Transverse colon (tissue), 4 donors: ENCODE results near the gene RNF6. TPM values are rescaled to one million over a fixed set of nuclear protein-coding genes. Genes with fewer than 3 reads are reported as not detected.

ENCODE experiments used
- DNase-seq: peaks from one replicate; pipeline ENCODE4 v3.0.0-alpha.2; 2019
- H3K27ac ChIP-seq, 4 donors: fragments of 200-600 bp; sonication (generic); 2 replicates each; pipeline ENCODE4 v1.5.1; 2016 to 2018; ENCODE audit warnings: inconsistent platforms in 4 of 4
- H3K27me3 ChIP-seq: fragments of 200-600 bp; sonication (generic); 2 replicates; pipeline ENCODE4 v1.5.1; 2017; ENCODE audit warnings: inconsistent platforms
- H3K36me3 ChIP-seq, 4 donors: fragments of 200-600 bp; sonication (generic); 2 replicates each; pipeline ENCODE4 v1.5.1; 2017 to 2019; ENCODE audit warnings: inconsistent platforms in 4 of 4
- H3K4me1 ChIP-seq, 4 donors: fragments of 200-600 bp; sonication (generic); 2 replicates each; pipeline ENCODE4 v1.5.1; 2017 to 2020; ENCODE audit warnings: inconsistent platforms in 4 of 4
- H3K4me3 ChIP-seq, 4 donors: fragments of 200-600 bp; sonication (generic); 1 replicate in 1 of 4; 2 replicates in 3 of 4; pipeline versions ENCODE4 v1.5.1 to v1.6.1; 2017 to 2019; ENCODE audit warnings: inconsistent platforms in 4 of 4
- H3K9me3 ChIP-seq, 2 donors: fragments of 200-600 bp; sonication (generic); 2 replicates each; pipeline ENCODE4 v1.5.1; 2017 to 2019; ENCODE audit warnings: inconsistent platforms in 2 of 2
- CTCF ChIP-seq, 5 experiments: fragments of 200-600 bp in 3 of 5; fragments of 450-650 bp in 2 of 5; sonication (generic) in 3 of 5; IDR thresholded peaks; 1 replicate in 2 of 5; 2 replicates in 3 of 5; pipeline ENCODE4 v1.5.1; 2016 to 2017; ENCODE audit warnings: antibody characterized with exemption in 5 of 5, inconsistent platforms in 3 of 5, mild to moderate bottlenecking in 2 of 5, moderate library complexity in 1 of 5
- EP300 ChIP-seq: sonication (generic); formaldehyde crosslinking; IDR thresholded peaks from one replicate; pipeline ENCODE4 v1.6.1; 2017; ENCODE audit warnings: antibody characterized with exemption, low read depth
- POLR2A ChIP-seq: fragments of 450-650 bp; IDR thresholded peaks from one replicate; pipeline ENCODE4 v1.6.1; 2016; ENCODE audit warnings: antibody characterized with exemption, mild to moderate bottlenecking, moderate library complexity
- POLR2AphosphoS5 ChIP-seq, 3 donors: sonication (generic); formaldehyde crosslinking; IDR thresholded peaks; one replicate each; pipeline ENCODE4 v1.6.1; 2016; ENCODE audit warnings: antibody characterized with exemption in 3 of 3
- WGBS, 2 donors: methylation state at CpG; one replicate each; pipeline ENCODE4 v1.1.5; 2018; ENCODE audit warnings: low coverage in 1 of 2; 5-methylcytosine and 5-hydroxymethylcytosine counted together
- in situ Hi-C, 4 donors: fragments of 200-750 bp; cut with MboI; loops; one replicate each; pipeline versions ENCODE4 v1.15.0 to v1.15.1; 2017; ENCODE audit warnings: low sequenced_read_pairs in 3 of 4, low pct_ligation_motif_present in 1 of 4, low pct_unique_long_range_greater_than_20kb in 1 of 4
- intact Hi-C: fragments of 100-400 bp; cut with DNase I; formaldehyde crosslinking; loops from one replicate; pipeline ENCODE4 v1.15.1; 2023; ENCODE audit warnings: low total_unique reads
- total RNA-seq, 4 donors: library from RNA; depleted of rRNA; stranded (reverse); fragments of >200 nt; gene quantifications; one replicate each; pipeline ENCODE4 v1.1.0, GENCODE V29; 2016

The RNF6 gene
- 10 to 100 TPM; 10.1 to 26.4 (median 24.5) TPM for total RNA-seq

GRCh38 chr13:26221721-26222519, at the start of gene RNF6:
Gene RNF6 (minus strand): TSS chr13:26222314. CDS start chr13:26219649, 2,665 bp downstream.
- TF ChIP-seq POLR2A (peak; percentile 76), POLR2AphosphoS5 (IDR thresholded peaks at IDR 0.05) (peak; percentile 79 to 82 (median 82)), CTCF (IDR thresholded peaks at IDR 0.05) (no peak), EP300 (no peak)
- in situ Hi-C loops, result no loop called here
- Histone ChIP-seq H3K4me1 (peaks cover 8 to 29% (median 23%) of the 10 kb centered on the region in 4 donors), H3K4me3 (peak within 1 kb of the TSS; percentile 70 to 99 (median 90)), H3K27me3 (no peaks in the 10 kb centered on the region), H3K36me3 (peaks cover 0 to 33% (median 9%) of the 10 kb centered on the region in 4 donors), H3K27ac (peak within 1 kb of the TSS; percentile 93 to 100 (median 98)), H3K9me3 (no peaks in the 10 kb centered on the region)
- 1% methylated on average over 44 of the region's 67 CpGs; no CpG with 5 or more reads in 1 of the 2 donors for WGBS, 2 donors
- intact Hi-C loops, result no loop called here
- DNase-seq, result peak; percentile 94

GRCh38 chr13:26270707-26271106, 48.6 kb upstream of the RNF6 start:
- no peaks in the 10 kb centered on the region for H3K36me3 ChIP-seq
- no peaks in the 10 kb centered on the region for H3K9me3 ChIP-seq
- in situ Hi-C loops, result no loop called here
- 95 to 97% methylated on average over 3 of the region's 3 CpGs for WGBS, 2 donors
- intact Hi-C loops, result no loop called here
- no peak overlapping the region for H3K4me3 ChIP-seq
- no peaks in the 10 kb centered on the region for H3K27me3 ChIP-seq
- DNase-seq, result no peak
- no peak overlapping the region for H3K27ac ChIP-seq
- TF ChIP-seq POLR2AphosphoS5 (IDR thresholded peaks at IDR 0.05) (no peak), CTCF (IDR thresholded peaks at IDR 0.05) (no peak), POLR2A (no peak), EP300 (no peak)
- H3K4me1 ChIP-seq, result peaks cover 0 to 18% (median 0%) of the 10 kb centered on the region in 4 donors

DNA sequence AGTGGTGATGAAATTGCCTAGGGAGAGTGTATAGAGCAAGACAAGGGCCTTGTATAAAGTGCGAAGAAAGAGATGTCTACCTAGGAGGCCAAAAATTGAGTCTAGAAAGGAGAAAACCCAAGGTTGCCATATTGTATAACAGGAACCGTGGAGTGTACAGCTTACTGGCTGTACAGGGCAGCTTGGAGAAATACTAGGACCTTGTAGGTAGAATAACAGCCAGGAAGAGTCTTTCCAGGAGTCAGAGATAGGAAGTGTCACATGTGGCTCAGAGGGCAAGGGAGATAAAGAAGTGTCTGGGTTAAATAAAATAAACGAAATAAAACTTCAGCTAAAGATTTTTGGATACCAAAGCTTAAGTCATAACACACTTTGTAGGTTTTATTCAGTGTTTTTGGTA, 44.2 kb upstream of the RNF6 start:
- in situ Hi-C loops, result no loop called here
- 80 to 82% methylated on average over 3 of the region's 3 CpGs for WGBS, 2 donors
- Histone ChIP-seq H3K36me3 (no peaks in the 10 kb centered on the region), H3K27me3 (no peaks in the 10 kb centered on the region), H3K4me1 (peaks cover 0 to 12% (median 0%) of the 10 kb centered on the region in 4 donors), H3K9me3 (no peaks in the 10 kb centered on the region), H3K4me3 (no peak overlapping the region), H3K27ac (no peak overlapping the region)
- DNase-seq, result no peak
- intact Hi-C loops, result no loop called here
- TF ChIP-seq POLR2AphosphoS5 (IDR thresholded peaks at IDR 0.05), result no peak
- no peak for TF ChIP-seq EP300
- no peak for TF ChIP-seq CTCF (IDR thresholded peaks at IDR 0.05)
- TF ChIP-seq POLR2A, result no peak

GRCh38 chr13:26262156-26262555, 40.0 kb upstream of the RNF6 start:
- Histone ChIP-seq H3K36me3 (no peaks in the 10 kb centered on the region), H3K9me3 (no peaks in the 10 kb centered on the region), H3K4me1 (peaks cover 0 to 28% (median 0%) of the 10 kb centered on the region in 4 donors), H3K27ac (no peak overlapping the region), H3K4me3 (no peak overlapping the region), H3K27me3 (no peaks in the 10 kb centered on the region)
- in situ Hi-C loops, result no loop called here
- intact Hi-C loops, result no loop called here
- TF ChIP-seq POLR2A, result no peak
- TF ChIP-seq CTCF (IDR thresholded peaks at IDR 0.05), result no peak
- TF ChIP-seq POLR2AphosphoS5 (IDR thresholded peaks at IDR 0.05), result no peak
- no peak for TF ChIP-seq EP300
- no peak for DNase-seq
- 95 to 98% methylated on average over 2 of the region's 2 CpGs for WGBS, 2 donors
